ENCODE data around the gene MYF6.

DNA sequence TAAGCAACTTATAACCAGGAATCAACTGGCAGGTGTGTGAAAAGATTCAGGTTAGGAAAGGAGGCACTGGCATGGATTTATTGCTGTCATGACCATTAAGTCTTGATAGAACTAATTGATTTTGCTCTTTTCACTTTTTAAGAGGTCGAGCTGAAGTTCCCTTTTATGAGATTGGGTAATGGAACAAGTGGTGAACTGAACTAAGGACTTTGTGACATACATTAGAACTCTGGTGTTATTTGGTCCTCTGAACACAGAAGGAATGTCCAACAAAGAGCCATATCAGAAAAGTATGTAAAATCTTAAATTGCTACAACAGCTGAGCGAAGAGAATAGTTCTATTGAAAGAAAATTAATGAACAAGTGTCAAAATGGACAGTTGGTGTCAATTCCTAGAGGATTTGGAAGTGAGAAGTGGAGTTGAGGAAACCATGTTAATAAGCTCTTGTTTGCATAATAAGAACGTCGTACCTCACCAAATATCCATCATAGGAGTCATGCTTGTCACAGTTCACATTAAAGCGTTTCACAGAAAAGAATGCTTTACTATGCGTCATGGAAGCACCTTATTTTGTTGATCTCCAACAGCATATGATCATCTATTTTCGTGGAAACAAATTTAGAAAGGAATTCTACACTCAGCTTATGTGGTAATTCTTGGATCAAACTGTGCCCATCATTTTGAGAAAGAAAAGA, 8.4 kb upstream of the MYF6 start:
- TF ChIP-seq SIN3A (conservative IDR thresholded peaks at IDR 0.05 in 1 of 2, IDR thresholded peaks at IDR 0.05 in 1 of 2; ENCODE audit: low read depth in 1 of 2, low read length in 2 of 2) (no peak), RBBP5 (IDR thresholded peaks at IDR 0.05; ENCODE audit: borderline replicate concordance, low read depth, low read length) (no peak), RFX5 (IDR thresholded peaks at IDR 0.05; ENCODE audit: borderline replicate concordance, low read depth, low read length) (no peak), ZNF274 (IDR thresholded peaks at IDR 0.05; ENCODE audit: borderline replicate concordance, extremely low read depth, low read length) (no peak), EZH2 (IDR thresholded peaks at IDR 0.05; ENCODE audit: low read depth, low read length, severe bottlenecking) (no peak), MAFK (IDR thresholded peaks at IDR 0.05; ENCODE audit: low read depth, low read length) (no peak), NRF1 (IDR thresholded peaks at IDR 0.05; ENCODE audit: low read depth, low read length) (no peak)
- TF ChIP-seq, protein P1, sequence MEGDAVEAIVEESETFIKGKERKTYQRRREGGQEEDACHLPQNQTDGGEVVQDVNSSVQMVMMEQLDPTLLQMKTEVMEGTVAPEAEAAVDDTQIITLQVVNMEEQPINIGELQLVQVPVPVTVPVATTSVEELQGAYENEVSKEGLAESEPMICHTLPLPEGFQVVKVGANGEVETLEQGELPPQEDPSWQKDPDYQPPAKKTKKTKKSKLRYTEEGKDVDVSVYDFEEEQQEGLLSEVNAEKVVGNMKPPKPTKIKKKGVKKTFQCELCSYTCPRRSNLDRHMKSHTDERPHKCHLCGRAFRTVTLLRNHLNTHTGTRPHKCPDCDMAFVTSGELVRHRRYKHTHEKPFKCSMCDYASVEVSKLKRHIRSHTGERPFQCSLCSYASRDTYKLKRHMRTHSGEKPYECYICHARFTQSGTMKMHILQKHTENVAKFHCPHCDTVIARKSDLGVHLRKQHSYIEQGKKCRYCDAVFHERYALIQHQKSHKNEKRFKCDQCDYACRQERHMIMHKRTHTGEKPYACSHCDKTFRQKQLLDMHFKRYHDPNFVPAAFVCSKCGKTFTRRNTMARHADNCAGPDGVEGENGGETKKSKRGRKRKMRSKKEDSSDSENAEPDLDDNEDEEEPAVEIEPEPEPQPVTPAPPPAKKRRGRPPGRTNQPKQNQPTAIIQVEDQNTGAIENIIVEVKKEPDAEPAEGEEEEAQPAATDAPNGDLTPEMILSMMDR (IDR thresholded peaks at IDR 0.05; ENCODE audit: control extremely low read depth in 1 of 3, insufficient read depth in 1 of 3, low read depth in 1 of 3, low read length in 3 of 3): no peak
- TF ChIP-seq, protein P2, sequence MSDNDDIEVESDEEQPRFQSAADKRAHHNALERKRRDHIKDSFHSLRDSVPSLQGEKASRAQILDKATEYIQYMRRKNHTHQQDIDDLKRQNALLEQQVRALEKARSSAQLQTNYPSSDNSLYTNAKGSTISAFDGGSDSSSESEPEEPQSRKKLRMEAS (IDR thresholded peaks at IDR 0.05): no peak

Measured in H1 (cell line).